ENCODE results near the gene SYNGR3.

DNA sequence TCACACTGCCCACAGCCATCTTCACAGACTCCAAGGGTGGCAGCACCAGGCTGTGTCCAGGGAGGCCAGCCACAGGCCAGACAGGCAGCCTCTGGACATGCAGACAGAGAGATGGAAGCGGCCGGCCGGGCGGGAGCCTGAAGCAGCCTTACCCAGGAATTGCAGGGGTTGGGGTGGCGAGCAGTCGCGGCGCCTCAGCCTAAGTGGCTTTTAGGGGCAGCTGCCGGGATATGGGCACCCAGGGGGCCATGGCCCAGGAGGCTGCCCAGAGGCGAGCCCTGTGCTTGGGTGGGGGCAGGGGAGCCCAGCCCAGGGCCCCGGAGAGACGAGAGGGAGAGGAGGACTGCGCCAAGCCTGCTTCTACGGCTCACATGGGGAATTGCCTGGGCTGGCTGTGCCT lies 35.5 kb downstream of the SYNGR3 start:
- TF ChIP-seq, protein P1, sequence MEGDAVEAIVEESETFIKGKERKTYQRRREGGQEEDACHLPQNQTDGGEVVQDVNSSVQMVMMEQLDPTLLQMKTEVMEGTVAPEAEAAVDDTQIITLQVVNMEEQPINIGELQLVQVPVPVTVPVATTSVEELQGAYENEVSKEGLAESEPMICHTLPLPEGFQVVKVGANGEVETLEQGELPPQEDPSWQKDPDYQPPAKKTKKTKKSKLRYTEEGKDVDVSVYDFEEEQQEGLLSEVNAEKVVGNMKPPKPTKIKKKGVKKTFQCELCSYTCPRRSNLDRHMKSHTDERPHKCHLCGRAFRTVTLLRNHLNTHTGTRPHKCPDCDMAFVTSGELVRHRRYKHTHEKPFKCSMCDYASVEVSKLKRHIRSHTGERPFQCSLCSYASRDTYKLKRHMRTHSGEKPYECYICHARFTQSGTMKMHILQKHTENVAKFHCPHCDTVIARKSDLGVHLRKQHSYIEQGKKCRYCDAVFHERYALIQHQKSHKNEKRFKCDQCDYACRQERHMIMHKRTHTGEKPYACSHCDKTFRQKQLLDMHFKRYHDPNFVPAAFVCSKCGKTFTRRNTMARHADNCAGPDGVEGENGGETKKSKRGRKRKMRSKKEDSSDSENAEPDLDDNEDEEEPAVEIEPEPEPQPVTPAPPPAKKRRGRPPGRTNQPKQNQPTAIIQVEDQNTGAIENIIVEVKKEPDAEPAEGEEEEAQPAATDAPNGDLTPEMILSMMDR (conservative IDR thresholded peaks at IDR 0.05 in 1 of 2, IDR thresholded peaks at IDR 0.05 in 1 of 2; ENCODE audit: low read depth in 1 of 2, low read length in 2 of 2), result no peak
- TF ChIP-seq EZH2 (IDR thresholded peaks at IDR 0.05; ENCODE audit: low read length, missing control alignments), result no peak

Data from fibroblast of lung (primary cell).